Measurements from ENCODE around the gene MLPH.

GRCh38 chr2:237448626-237449025, 38.4 kb upstream of the MLPH start:
- TF ChIP-seq CTCF (IDR thresholded peaks at IDR 0.05) (no peak), POLR2A (IDR thresholded peaks at IDR 0.05) (no peak)

Data from transverse colon (tissue), 3 donors.